ENCODE measurements around the gene LRP11.
"Not testable (repeated sequence)": the region's sequence is repeated elsewhere in the genome, so short reads cannot be mapped to it uniquely, and the experiment has no call there.

The LRP11 gene

DNA sequence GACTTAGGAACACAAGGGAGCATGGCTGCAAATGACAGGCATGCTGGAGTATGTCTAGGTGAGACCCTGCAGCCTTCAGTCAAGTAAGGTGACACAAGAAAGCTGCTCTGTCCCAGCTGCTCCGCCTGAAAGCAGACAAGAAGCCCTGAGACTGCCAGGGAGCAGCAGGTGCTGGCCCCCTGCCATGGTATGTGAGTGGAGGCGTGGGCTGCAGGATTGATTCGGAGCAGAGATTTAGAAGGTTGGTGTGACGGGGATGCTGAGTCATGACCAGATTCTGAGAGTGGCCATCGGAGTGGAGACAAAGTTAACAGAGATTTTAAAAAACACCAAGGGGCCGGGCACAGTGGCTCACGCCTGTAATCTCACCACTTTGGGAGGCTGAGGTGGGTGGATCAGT lies 17.8 kb downstream of the LRP11 start:
- no peak for DNase-seq

DNA sequence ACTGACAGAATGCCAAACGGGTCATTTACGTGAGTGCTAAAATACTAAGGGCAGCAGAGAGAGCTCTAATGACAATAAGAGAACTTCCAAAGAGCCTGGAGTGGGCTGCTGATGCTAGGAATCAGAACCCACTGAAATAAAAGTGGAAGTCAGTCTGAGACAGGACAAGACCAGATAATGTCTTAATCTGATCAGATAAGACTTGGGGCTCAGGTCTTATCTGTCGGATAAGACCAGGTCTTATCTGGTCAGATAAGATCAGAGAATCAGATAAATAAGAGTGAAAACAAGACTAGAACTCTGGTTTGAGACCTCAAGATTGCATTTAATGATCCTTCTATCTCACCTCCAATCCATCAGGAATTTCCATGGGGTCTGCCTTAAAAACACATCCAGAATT lies 18.6 kb downstream of the LRP11 start:
- no peak for DNase-seq

DNA sequence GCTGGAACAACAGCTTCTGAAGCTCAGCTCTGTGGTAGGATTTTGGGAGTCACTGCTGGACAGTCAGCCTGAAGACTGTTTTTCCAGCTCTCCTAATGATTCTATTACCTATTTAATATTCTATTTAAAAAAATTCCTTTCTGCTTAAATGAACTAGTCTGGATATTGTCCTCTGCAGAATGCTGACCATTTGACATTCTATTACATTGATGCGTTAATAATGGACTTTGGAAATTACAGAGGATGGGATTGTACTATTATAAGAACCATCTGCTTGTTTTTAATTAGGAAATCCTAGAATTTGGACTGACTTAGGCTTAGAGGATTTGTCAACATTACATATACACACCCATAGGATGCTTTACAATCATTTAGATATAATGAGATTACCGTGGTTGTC lies 19.7 kb downstream of the LRP11 start:
- DNase-seq = no peak

DNA sequence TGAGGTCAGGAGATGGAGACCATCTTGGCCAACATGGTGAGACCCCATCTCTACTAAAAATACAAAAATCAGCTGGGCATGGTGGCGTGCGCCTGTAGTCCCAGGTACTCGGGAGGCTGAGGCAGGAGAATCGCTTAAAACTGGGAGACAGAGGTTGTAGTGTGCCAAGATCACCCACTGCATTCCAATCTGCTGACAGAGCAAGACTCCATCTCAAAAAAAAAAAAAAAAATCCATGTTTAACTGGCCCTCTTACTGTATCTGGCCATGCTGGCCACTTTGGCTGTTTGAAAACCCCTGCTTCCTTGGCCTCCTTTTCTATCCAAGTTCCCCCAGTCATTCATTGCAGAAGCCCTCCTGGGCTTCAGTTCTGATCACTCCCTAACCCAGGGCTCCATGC lies 20.1 kb downstream of the LRP11 start:
- not testable (repeated sequence) for DNase-seq

DNA sequence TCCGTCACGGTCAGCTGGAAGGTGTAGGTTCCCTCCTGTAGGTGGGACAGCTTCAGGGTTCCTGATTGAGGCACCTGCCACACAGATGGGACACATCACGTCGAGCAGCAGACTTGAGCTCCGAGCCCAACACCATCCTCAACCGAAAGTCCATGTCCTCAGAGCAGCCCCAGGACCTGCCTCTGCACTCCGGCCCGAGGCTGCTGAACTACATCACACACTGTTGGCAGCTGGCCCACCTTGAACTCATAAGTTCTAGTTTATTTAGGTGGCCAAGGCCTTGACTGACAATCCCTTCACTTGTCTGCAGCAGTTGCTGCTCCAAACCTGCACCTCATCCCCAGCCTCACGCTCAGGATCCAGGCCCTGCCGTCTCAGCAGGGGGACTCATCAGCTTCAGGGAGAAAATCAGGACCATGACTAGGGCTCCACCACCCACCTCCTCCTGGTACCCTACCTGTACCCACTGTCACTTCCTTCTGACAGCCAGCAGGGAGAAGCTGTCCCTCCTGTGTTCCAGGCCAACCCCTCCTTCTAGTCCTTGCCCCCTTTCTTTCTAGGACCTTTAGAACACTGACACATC lies 21.0 kb downstream of the LRP11 start:
- DNase-seq = no peak

DNA sequence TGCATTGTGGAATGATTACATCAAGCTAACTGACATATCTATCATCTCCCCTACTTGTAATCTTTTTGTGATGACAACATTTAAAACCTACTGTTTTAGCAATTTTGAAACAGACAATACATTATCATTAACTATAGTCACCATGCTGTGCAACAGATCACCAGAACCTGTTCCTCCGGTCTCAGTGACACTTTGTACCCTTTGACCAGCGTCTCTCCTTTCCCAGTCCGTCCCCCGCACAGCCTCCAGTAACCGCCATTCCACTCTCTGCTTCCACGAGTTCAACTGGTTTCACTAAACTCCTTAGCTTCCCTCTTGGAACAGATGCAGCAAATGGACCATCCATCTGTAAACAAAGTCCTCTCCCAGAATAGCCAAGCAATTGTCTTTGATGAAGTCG lies 21.8 kb downstream of the LRP11 start:
- no peak for DNase-seq

DNA sequence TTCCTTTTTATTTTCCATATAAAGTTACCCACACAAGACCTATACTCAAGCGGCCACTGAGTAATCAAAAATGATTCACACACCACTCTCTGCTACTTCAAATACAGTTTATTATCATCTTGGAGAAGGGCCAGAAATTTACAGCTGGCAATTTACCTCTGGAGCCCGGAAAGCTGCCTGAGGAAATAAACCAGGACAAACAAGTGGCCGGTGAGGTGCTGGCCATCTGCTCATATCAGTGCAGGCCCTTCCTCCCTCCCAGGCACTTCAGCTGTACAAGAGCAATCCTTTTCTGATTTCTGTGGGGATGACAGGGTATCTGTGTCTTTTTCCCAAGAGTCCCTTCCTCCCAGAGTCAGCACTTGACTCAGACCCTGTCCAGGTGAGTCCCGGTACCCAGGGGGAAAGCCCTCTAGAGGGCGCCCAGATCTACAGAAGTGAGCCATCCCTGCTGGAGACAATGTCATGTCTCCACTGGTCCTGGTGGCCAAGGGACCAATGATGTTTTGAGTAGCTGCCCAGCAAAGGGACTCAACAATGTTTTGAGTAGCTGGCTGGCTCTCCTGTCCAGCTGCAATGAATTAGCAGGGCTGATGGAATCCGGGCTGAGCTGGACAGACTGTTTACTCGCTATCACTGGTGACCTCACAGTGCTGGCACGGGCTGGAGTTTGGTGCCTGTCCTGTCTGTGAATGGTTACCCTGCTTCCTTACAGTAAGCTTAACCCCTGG lies 23.6 kb downstream of the LRP11 start:
- DNase-seq = peak; percentile 82

DNA sequence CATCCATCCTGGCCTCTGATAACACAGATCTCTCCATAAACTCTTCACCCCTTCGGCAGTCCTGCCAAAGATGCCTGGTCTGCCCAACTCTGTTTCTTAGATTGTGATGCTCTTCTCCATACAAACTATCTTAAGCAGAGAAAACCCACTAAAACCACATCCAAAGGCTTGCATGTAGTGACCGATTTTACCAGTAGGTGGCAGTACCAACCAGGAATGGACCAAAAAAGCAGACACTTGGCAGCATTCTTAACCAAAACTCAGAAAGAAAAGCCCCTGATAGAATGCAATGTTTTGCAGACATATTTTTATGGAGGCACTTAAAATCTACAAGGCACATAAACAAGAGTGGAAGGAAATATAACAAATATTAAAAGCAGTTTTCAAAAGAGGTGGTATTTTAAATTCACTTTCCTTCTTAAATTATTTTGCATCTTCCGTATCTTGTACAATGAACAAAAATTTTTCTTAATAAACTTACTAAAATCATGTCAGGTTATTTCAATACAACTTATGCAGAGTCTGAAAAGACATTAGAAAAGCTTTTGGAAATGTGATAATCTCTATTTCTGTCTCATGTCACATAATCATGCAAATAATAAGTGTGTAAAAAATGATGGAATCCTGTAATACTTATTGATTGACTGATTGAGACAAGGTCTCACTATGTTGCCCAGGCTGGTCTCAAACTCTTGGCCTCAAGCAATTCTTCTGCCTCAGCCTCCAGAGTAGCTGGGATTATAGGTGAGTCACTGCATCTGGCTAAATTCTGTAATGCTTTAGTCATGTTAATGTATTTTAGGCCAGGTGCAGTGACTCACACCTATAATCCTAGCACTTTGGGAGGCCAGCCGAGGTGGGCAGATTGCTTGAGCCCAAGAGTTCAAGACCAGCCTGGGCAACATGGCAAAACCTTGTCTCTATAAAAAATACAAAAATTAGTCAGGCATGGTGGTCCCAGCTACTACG lies 29.4 kb downstream of the LRP11 start:
- DNase-seq = peak; percentile 75

DNA sequence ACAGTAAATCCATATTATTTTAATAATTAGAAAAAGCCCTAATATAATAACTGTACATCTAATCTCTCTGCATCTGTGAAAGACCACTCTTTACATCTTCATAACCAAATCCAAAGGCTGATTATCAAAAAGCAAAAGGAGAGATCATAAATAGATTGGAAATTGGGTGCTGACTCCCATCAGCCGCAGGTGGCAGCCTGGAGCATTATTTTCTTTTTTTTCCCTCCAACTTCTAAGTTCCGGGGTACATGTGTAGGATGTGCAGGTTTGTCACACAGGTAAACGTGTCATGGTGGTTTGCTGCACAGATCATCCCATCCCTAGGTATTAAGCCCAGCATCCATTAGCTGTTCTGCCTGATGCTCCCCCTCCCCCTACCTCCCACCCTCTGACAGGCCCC lies 30.5 kb downstream of the LRP11 start:
- no peak for DNase-seq

DNA sequence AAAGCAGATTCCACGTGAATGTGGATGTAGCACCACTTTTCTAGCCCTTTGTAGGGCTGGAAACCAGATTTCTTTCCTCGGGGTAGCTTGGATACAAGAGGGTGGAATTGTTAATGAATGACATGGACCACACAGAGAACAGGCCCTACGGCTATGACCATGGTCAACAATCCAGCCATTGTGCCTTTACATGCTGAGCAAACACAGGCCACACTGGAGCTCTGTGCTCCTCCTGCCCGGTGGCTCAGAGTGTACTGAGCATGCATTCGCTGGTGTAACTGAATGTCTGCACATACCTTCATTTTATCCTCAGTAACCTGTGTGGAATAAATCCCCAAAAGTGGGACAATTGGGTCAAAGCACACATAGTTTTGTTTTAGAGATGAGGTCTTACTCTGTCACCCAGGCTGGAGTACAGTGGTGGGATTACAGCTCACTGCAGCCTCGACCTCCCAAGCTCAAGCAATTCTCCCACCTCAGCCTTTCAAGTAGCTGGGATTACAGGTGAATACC lies 32.8 kb downstream of the LRP11 start:
- DNase-seq = peak; percentile 87

DNA sequence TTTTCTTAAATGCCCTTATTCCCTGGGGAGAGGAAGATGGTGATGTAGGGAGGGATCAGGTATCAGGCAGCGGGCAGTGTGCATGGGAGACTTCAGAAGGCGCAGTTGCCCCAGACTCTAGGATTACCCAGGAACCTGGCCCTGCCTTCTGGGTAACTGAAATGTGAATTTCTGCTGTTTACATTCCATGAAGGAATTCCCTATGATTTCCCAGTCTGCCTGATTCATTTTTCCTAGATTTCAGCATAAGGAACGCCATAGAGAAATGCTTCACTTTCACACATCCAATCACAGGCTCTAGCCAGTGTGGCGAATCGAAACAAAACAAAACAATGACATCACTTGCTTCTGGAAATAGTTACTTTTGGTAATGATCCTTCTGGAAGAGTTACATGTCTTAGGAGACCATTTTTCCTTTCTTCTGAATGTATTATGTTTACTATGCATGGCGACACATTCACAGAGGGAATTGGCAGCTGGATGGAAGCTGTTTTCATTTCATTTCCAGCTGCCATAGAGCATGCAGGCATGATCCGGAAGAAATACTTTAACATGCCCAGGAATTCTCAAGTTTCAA lies 33.3 kb downstream of the LRP11 start:
- no peak for DNase-seq

DNA sequence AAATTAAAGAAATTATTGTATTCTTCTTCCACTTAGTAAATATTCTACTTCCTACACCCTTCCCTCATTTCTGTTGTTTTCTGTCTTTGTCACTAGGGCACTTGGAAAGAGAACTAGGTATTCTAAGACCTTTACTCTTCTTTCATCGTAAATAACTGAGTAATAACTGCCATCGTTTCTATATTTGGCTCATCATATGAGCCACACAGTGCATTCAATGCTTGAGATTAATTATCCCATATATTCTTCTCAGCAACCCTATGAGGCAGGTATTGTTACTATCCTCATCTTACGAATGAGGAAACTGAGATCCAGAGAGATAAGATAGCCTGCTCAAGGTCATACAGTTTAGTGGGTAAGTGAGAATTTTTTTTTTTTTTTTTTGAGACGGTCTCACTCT lies 38.9 kb downstream of the LRP11 start:
- DNase-seq = no peak

DNA sequence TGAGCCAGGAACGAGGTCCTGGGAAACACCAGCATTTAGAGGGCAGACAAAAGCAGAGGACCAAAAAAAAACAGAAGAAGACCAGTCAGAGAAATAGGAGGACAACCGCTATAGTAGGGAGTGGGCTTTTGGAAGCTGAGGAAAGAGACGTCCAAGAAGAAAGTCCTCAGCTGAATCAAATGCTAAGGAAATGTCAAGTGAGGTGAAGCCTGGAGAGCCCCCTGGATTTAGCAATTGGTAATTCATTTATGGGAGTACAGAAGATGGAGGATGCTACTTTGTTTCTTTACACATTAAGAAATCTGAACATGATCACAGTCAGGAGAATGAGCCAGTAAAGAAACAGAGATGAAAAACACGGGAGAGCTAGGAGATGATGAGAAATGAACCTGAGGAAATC lies 41.1 kb downstream of the LRP11 start:
- DNase-seq = no peak

DNA sequence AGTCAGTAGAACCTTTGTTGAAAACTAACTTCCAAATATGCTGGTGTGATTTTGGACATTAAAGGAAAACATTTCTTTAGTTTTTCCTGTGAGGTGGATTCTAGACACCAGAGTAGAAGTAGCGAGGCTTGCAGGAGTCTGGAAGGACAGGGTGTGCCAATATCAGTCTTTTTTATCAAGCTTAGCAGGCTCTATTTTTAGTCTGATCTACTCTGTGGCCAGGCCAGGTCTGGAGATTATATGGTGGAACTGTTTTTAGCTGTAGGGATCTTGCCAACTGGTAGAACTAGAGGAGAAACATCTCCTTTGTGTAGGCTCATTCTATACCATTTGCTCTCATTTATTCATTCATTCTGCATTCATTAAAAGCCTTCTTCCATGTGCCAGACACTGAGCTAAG lies 42.7 kb downstream of the LRP11 start:
- no peak for DNase-seq

DNA sequence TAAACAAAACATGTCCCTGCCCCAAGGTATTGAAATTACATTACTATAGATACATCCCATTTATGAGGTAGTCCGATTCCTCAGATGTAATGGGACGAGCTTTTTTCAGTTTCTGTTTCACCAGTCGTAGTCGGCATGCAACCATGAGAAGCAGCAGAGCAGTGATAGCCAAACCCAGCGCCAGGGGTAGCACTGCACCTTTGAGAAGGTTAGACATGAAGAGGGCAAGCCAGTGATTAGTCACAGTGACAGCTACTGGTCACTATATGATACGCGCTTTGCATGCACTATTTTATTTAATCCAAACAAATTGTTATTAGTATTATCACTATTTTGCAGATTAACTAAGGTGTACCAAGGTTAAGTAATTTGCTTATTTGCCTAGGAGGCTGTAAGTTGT lies 43.7 kb downstream of the LRP11 start:
- no peak for DNase-seq

DNA sequence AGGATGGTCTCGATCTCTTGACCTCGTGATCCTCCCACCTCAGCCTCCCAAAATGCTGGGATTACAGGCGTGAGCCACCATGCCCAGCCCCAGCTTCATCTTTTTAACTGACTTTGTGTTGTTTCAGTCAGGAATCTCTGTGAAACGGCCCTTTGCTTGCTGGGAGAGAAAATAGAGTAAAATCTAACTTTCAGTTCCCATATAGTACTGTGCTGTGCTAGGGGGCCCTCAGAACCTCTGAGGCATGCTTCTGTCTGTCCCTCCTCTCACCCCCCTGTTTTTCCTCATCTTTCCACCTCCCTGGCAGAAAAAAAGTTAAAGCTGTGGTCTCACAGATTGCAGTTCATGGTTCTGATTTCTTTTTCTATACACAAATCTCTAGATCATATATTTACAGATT lies 48.4 kb downstream of the LRP11 start:
- no peak for DNase-seq

DNA sequence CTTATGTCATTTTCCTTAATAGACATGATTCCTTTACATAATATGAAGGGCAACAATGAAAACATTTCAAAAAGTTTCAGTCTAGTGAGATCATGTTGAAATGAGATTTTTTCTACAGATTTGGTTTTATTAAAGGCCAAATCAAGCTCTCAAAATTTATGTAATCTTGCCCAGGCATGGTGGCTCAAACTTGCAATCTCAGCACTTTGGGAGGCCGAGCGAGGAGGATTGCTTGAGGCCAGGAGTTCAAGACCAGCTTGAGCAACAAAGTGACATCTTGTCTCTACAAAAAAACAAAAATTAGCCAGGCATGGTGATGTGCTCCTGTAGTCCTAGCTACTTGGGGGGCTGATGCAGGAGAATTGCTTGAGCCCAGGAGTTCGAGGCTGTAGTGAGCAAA lies 50.8 kb downstream of the LRP11 start:
- DNase-seq = no peak

DNA sequence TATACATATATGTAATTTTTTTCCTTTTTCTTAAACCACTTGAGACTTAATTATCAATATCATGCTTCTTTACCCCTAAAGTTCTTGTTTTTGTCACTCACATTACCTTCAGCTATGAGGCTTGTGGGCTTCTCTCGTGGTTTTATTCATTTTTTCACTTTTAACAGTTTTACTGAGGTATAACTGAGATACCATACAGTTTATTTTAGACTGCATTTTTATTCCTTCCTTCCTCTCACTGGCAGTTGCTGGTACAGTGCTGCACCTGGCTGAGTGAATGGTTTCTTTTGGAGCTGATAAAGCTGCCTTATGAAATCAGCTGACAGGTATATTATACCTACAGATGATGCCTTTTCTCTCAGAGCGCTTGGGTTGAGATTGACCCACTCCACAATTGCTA lies 54.4 kb downstream of the LRP11 start:
- no peak for DNase-seq

DNA sequence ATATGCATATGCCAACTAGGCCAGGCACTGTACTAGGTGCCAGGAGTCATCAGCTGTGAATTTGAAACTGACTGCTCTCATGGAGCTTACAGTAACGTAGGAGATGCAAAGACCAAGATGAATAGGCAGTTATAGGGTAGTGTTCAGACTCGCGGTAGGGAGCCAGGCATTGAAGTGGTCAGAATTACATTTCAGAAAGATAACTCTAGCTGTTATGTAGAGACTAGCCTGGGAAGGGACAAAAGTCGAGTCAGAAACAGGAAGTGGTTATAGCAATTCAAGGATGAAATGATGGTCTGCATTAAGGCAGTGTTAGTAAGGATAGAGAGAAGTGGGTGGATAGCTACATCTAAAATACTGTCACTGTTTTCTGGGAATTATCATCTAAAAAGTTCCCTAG lies 58.0 kb downstream of the LRP11 start:
- DNase-seq = no peak

DNA sequence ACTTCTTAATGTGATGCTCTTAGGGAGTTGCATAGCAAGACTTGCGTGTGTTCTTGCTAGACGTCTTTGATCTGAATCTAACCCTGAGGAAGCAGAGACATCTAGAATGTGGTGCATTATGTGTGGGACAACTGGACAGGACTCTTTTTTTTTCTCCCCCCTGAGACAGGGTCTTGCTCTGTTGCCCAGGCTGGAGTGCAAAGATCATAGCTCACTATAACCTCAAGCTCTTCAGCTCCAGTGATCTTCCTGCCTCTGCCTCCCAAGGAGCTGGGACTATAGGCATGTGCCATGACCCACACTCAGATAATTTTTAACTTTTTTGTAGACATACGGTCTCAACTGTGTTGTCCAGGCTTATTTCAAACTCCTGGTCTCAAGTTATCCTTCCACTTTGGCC lies 80.6 kb downstream of the LRP11 start:
- DNase-seq = no peak

DNA sequence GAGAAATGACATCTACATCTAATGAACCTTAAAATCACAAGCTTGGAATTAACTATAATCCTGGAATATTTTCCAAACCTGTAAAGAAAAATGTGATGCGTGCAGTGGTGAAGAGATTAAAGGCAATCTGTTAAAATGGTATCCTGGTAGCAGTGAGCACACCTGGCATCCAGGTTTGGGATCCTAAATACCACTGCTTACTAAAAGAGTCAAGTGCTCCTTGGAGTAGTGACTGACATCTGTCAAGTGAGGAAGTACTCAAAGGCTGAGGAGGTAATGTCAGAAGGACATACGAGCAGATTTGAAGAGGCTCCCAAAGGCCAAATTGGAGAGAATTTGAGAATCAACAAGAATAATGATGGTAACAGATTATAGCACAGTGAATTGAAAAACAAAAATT lies 81.8 kb downstream of the LRP11 start:
- no peak for DNase-seq

DNA sequence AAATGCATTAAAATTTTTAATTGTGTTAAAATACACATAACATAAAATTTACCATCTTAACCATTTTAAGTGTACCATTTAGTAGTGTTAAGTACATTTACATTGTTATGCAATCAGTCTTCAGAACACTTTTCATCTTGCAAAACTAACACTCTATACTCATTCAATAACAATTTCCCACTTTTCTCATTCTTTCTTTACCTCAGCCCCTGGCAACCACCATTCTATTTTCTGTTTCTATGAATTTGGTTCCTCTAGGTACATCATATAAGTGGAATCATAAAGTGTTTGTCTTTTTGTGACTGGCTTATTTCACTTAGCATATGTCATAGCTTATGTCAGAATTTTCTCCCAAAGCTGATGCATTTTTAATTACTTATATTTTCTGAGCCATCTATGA lies 82.4 kb downstream of the LRP11 start:
- DNase-seq = no peak

DNA sequence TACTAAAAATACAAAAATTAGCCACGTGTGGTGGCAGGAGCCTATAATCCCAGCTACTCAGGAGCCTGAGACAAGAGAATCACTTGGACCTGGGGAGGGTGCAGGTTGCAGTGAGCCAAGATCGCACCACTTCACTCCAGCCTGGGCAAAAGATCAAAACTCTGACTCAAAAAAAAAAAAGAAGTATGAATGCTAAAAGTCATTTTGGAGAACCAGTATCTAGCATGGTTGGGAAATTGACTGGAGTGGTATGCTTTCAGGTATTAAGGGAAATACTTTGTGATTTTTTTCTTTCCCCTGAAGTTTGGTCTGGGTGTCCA lies 84.6 kb downstream of the LRP11 start:
- no peak for DNase-seq

DNA sequence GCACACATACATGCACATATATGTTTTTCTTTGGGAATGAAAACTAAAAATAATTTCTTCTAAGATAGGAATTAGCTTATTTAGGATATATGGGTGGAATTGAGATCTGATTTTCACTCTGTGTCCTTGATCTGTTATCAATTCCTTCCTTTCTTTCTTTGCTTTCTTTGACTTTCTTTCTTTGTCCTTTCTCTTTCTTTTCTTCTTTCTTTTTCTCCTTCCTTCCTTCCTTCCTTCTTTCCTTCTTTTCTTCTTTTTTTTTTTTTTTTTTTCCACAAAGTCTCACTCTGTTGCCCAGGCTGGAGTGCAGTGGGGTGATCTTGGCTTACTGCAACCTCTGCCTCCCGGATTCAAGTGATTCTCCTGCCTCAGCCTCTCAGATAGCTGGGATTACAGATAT lies 86.5 kb downstream of the LRP11 start:
- DNase-seq = no peak
